ENCODE measurements around the gene LIM2. TPM values are rescaled to one million over a fixed set of nuclear protein-coding genes. Genes with fewer than 3 reads are reported as not detected.
A peak's percentile ranks its signal among the peaks of the same experiment; 100 is the strongest.
"Not testable (repeated sequence)": the region's sequence is repeated elsewhere in the genome, so short reads cannot be mapped to it uniquely, and the experiment has no call there.

Gene LIM2
- total RNA-seq, 4 donors from 2014 or later, result not detected

- WGBS, 2 donors, result 39 to 43% methylated on average over 6 of the region's 6 CpGs
- intact Hi-C loops (cut with DNase I), result no loop called here
- H3K4me3 ChIP-seq (replicated peaks in 1 of 3), result no peak overlapping the region
- DNase-seq, result no peak
- no peak overlapping the region for H3K27ac ChIP-seq
- no peaks in the 10 kb centered on the region for H3K9me3 ChIP-seq
- no peaks in the 10 kb centered on the region for H3K4me1 ChIP-seq
- H3K27me3 ChIP-seq, result no peaks in the 10 kb centered on the region
- TF ChIP-seq POLR2A (IDR thresholded peaks at IDR 0.05), result no peak
- TF ChIP-seq CTCF (IDR thresholded peaks at IDR 0.05), result peak in 2 of 6 experiments; percentile 14 to 28
- H3K36me3 ChIP-seq, result no peaks in the 10 kb centered on the region
Observed at GRCh38 chr19:51407511-51408131, 19.8 kb upstream of the LIM2 start.

- Histone ChIP-seq H3K9me3 (no peaks in the 10 kb centered on the region), H3K4me3 (replicated peaks in 1 of 3) (no peak overlapping the region), H3K27ac (no peak overlapping the region), H3K27me3 (no peaks in the 10 kb centered on the region), H3K4me1 (no peaks in the 10 kb centered on the region), H3K36me3 (no peaks in the 10 kb centered on the region)
- DNase-seq, result no peak
- intact Hi-C loops (cut with DNase I), result no loop called here
- 95 to 97% methylated on average over 9 of the region's 9 CpGs for WGBS, 2 donors
- no peak for TF ChIP-seq POLR2A (IDR thresholded peaks at IDR 0.05)
- TF ChIP-seq CTCF (IDR thresholded peaks at IDR 0.05), result no peak
Observed at GRCh38 chr19:51402117-51402516, 14.3 kb upstream of the LIM2 start.

DNA sequence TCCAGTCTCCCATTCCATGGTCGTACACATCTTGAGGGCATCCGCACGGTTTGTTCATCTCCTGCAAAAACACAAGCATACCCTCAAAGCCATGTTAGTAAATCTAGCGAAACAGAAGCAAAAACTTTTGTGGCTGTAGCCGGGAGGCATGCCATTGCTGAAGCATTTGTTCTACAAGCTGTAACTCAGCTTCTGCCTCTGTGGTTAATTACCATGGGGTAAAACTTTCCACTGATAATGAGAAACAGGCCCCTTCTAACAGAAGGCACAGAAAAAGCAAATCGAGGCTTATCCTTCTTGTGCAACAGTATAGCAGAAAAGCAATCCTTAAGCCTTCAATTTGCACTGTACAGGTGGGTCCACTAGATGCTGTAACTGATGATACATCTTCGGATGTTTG, 12.2 kb upstream of the LIM2 start:
- not testable (repeated sequence) for H3K4me1 ChIP-seq; DNase-seq; H3K27me3 ChIP-seq; H3K36me3 ChIP-seq; H3K27ac ChIP-seq; H3K4me3 ChIP-seq (replicated peaks in 1 of 3); H3K9me3 ChIP-seq
- 86 to 94% methylated on average over 7 of the region's 7 CpGs for WGBS, 2 donors
- intact Hi-C loops (cut with DNase I), result loop anchor here (10.0 kb wide), 1 partner anchor 55 kb away; the partner anchor contains the start of gene VSIG10L

- no peaks in the 10 kb centered on the region for H3K27me3 ChIP-seq
- no peaks in the 10 kb centered on the region for H3K9me3 ChIP-seq
- 92 to 93% methylated on average over 5 of the region's 5 CpGs for WGBS, 2 donors
- no peak overlapping the region for H3K4me3 ChIP-seq (replicated peaks in 1 of 3)
- no peak for DNase-seq
- H3K27ac ChIP-seq, result no peak overlapping the region
- no peak for TF ChIP-seq CTCF (IDR thresholded peaks at IDR 0.05)
- TF ChIP-seq POLR2A (IDR thresholded peaks at IDR 0.05), result no peak
- peaks cover 5 to 6% of the 10 kb centered on the region in 2 donors for H3K4me1 ChIP-seq
- intact Hi-C loops (cut with DNase I), result loop anchor here (10.0 kb wide), 1 partner anchor 54 kb away; the partner anchor contains the start of gene VSIG10L
- no peaks in the 10 kb centered on the region for H3K36me3 ChIP-seq
Observed at GRCh38 chr19:51399231-51399630, 11.5 kb upstream of the LIM2 start.

GRCh38 chr19:51398096-51398704, 10.4 kb upstream of the LIM2 start:
- Histone ChIP-seq H3K36me3 (no peaks in the 10 kb centered on the region), H3K27ac (no peak overlapping the region), H3K4me1 (peaks cover 5 to 10% of the 10 kb centered on the region in 2 donors), H3K27me3 (no peaks in the 10 kb centered on the region), H3K9me3 (no peaks in the 10 kb centered on the region), H3K4me3 (replicated peaks in 1 of 3) (no peak overlapping the region)
- WGBS, 2 donors, result 41 to 43% methylated on average over 7 of the region's 7 CpGs
- intact Hi-C loops (cut with DNase I), result loop anchor here (10.0 kb wide), 1 partner anchor 53 kb away; the partner anchor contains the start of gene VSIG10L
- TF ChIP-seq POLR2A (IDR thresholded peaks at IDR 0.05), result no peak
- TF ChIP-seq CTCF (IDR thresholded peaks at IDR 0.05), result peak in 3 of 6 experiments; percentile 23 to 59 (median 40)
- no peak for DNase-seq

GRCh38 chr19:51397453-51397852, 9.7 kb upstream of the LIM2 start:
- H3K4me1 ChIP-seq; H3K4me3 ChIP-seq (replicated peaks in 1 of 3); H3K9me3 ChIP-seq; DNase-seq; H3K27ac ChIP-seq; H3K36me3 ChIP-seq; H3K27me3 ChIP-seq: not testable (repeated sequence)
- intact Hi-C loops (cut with DNase I), result loop anchor here (10.0 kb wide), 1 partner anchor 53 kb away; the partner anchor contains the start of gene VSIG10L
- 40 to 48% methylated on average over 9 of the region's 9 CpGs for WGBS, 2 donors

Data from thyroid gland (tissue), 4 donors.